ENCODE measurements around the gene NRCAM.

The NRCAM gene

DNA sequence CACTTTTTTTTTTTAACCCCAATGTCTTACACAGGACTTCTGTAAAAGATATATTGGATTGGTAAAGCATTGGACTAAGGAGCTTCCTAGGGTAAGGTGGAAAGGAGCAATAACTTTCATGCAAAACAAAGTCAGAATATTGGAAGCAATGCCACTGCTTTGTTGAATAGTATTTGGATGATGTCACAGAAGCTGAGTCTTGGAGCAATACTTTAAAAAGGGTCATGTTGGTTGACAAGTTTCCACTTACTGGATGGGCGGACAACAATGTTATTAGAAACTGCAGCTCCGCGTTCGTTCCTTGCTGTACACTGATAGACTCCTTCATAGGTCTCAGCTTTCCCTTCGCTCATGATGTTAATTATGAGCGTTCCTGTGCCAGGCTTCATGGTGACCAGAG, 224.2 kb downstream of the NRCAM start:
- H3K36me3 ChIP-seq (ENCODE audit: control insufficient read depth, insufficient read depth, low read length), result no peaks in the 10 kb centered on the region
- peaks cover 31% of the 10 kb centered on the region for H3K4me1 ChIP-seq (ENCODE audit: control insufficient read depth, insufficient read depth, low read length, poor library complexity, severe bottlenecking)
- no peaks in the 10 kb centered on the region for H3K9me3 ChIP-seq (ENCODE audit: control insufficient read depth, low read length)
- H3K27ac ChIP-seq (ENCODE audit: low read depth, low read length, severe bottlenecking), result no peak overlapping the region
- WGBS, 2 experiments (ENCODE audit: insufficient coverage in 2 of 2), result 95 to 97% methylated on average over 6 of the region's 6 CpGs
- H3K4me3 ChIP-seq (ENCODE audit: extremely low read depth, insufficient read depth, low read length, poor library complexity, severe bottlenecking), result no peak overlapping the region

DNA sequence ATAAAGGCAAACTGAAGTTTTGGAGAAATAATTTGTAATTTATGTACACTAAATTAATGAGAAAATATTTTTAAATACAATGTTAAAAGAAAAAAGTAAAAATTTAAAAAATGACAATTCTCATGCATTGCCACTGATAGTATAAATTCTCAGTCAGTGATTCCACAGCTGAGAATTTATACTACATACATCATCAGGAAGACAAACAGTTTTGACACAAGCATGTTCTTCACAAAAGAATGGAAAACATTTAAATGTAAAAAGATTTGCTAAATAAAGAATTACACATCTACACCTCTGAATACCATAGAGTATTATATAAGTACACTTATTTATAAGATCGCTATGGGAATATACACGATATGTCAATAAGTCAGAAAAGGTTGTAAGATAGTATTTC, 225.0 kb downstream of the NRCAM start:
- Histone ChIP-seq H3K9me3 (ENCODE audit: control insufficient read depth, low read length) (no peaks in the 10 kb centered on the region), H3K27ac (ENCODE audit: low read depth, low read length, severe bottlenecking) (no peak overlapping the region), H3K36me3 (ENCODE audit: control insufficient read depth, insufficient read depth, low read length) (no peaks in the 10 kb centered on the region), H3K4me3 (ENCODE audit: extremely low read depth, insufficient read depth, low read length, poor library complexity, severe bottlenecking) (no peak overlapping the region), H3K4me1 (ENCODE audit: control insufficient read depth, insufficient read depth, low read length, poor library complexity, severe bottlenecking) (peaks cover 24% of the 10 kb centered on the region)
- no CpG with 5 or more reads among the region's 2 CpGs for WGBS, 2 experiments (ENCODE audit: insufficient coverage in 2 of 2)

DNA sequence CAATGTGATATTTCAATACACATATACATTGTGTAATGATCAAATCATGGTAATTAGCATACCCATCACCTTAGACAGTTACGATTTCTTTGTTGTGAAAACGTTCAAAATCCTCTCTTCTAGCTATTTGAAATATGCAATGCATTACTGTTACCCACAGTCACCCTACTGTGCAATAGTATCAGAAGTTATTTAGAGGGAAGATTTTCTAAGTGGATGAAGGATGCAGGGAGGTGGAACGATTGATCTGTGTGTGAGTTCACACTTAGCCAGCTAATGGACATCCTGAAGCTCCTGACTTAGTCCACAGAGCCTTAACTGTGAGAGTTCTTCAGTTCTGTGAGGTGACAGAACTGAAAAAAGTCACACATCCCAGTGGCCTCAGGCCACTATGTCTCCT, 228.9 kb downstream of the NRCAM start:
- Histone ChIP-seq H3K4me3 (ENCODE audit: extremely low read depth, insufficient read depth, low read length, poor library complexity, severe bottlenecking) (no peak overlapping the region), H3K9me3 (ENCODE audit: control insufficient read depth, low read length) (no peaks in the 10 kb centered on the region), H3K27ac (ENCODE audit: low read depth, low read length, severe bottlenecking) (no peak overlapping the region), H3K4me1 (ENCODE audit: control insufficient read depth, insufficient read depth, low read length, poor library complexity, severe bottlenecking) (peaks cover 5% of the 10 kb centered on the region), H3K36me3 (ENCODE audit: control insufficient read depth, insufficient read depth, low read length) (no peaks in the 10 kb centered on the region)
- WGBS, 2 experiments (ENCODE audit: insufficient coverage in 2 of 2), result 100% methylated on average over 1 of the region's 3 CpGs; no CpG with 5 or more reads in 1 of the 2 experiments

DNA sequence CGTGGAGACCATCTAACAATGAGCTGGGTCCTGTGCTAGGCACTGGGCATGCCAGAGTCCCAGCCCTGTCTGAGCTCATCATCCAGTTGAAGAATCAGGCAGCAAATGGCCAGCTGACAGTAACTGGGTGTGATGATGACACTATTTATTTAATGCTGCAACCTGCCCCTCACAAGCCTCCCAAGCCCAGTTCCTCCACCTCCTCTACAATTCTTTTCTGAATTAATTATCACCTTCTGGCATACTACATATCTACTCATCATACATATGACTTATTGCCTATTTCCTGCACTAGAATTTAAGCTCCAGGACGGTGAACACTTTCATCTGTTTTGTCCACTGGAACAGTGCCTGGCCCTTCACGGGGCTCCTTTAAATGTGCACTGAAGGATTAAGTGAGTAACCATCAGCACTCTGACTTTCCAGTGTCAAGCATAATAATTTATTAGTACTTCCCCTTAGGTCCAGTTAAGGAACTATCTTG, 229.4 kb downstream of the NRCAM start:
- Histone ChIP-seq H3K27ac (ENCODE audit: low read depth, low read length, severe bottlenecking) (no peak overlapping the region), H3K9me3 (ENCODE audit: control insufficient read depth, low read length) (no peaks in the 10 kb centered on the region), H3K4me1 (ENCODE audit: control insufficient read depth, insufficient read depth, low read length, poor library complexity, severe bottlenecking) (peaks cover under 1% of the 10 kb centered on the region), H3K4me3 (ENCODE audit: extremely low read depth, insufficient read depth, low read length, poor library complexity, severe bottlenecking) (no peak overlapping the region), H3K36me3 (ENCODE audit: control insufficient read depth, insufficient read depth, low read length) (no peaks in the 10 kb centered on the region)
- WGBS, 2 experiments (ENCODE audit: insufficient coverage in 2 of 2), result 96 to 100% methylated on average over 2 to 3 of the region's 3 CpGs

DNA sequence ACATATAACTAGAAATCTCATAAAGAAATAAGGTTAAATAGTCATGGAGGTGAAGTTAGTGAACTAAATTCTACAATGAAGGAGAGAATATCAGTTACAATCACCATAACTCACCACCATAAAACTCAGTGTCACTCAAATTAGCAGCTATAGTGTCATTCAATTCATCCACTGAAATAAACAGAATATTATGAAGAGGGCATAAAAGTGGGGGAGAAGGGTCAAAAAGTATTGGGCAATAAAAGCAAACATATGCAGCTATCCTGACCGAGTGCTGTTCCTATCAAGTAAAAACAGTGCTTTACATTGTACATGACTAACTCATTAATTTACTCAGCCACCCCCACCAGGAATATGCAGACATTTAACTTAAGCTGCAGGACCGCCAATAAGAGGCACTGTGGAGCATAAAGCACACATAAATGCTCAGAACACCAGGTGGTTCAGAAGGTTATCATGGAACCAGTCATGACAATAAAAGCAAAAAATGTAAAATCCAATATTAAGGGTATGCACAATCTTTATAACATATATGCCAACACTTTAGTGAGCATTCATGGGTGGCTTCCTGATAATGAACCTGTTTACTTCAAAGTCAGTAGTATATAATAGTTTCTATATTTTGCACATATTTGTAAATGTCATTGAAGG, 230.6 kb downstream of the NRCAM start:
- no peak overlapping the region for H3K27ac ChIP-seq (ENCODE audit: low read depth, low read length, severe bottlenecking)
- WGBS, 2 experiments (ENCODE audit: insufficient coverage in 2 of 2), result 67% methylated on average over 1 of the region's 2 CpGs; no CpG with 5 or more reads in 1 of the 2 experiments
- H3K36me3 ChIP-seq (ENCODE audit: control insufficient read depth, insufficient read depth, low read length), result no peaks in the 10 kb centered on the region
- H3K4me3 ChIP-seq (ENCODE audit: extremely low read depth, insufficient read depth, low read length, poor library complexity, severe bottlenecking), result no peak overlapping the region
- no peaks in the 10 kb centered on the region for H3K4me1 ChIP-seq (ENCODE audit: control insufficient read depth, insufficient read depth, low read length, poor library complexity, severe bottlenecking)
- H3K9me3 ChIP-seq (ENCODE audit: control insufficient read depth, low read length), result no peaks in the 10 kb centered on the region

DNA sequence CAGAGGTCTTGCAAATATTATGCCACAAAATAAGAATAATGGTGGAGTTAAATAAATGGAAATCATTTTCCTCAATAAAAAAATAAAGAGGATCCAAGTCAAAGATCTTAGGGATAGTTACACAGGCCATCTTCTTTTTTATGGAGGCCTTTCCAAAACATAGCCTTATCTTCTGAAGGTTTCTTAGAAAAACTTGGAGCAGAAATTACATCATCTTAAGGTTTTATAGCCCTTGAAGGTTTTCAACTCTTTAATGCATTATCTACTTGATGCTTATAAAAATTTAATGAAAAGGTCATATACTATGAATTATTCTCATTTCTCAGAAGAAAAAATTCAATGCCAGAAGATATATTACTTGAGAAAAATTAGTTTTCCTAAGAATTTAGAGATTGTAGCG, 231.8 kb downstream of the NRCAM start:
- no peak overlapping the region for H3K4me3 ChIP-seq (ENCODE audit: extremely low read depth, insufficient read depth, low read length, poor library complexity, severe bottlenecking)
- no CpG with 5 or more reads among the region's 1 CpG for WGBS, 2 experiments (ENCODE audit: insufficient coverage in 2 of 2)
- no peaks in the 10 kb centered on the region for H3K9me3 ChIP-seq (ENCODE audit: control insufficient read depth, low read length)
- H3K27ac ChIP-seq (ENCODE audit: low read depth, low read length, severe bottlenecking), result no peak overlapping the region
- H3K4me1 ChIP-seq (ENCODE audit: control insufficient read depth, insufficient read depth, low read length, poor library complexity, severe bottlenecking), result no peaks in the 10 kb centered on the region
- H3K36me3 ChIP-seq (ENCODE audit: control insufficient read depth, insufficient read depth, low read length), result no peaks in the 10 kb centered on the region

DNA sequence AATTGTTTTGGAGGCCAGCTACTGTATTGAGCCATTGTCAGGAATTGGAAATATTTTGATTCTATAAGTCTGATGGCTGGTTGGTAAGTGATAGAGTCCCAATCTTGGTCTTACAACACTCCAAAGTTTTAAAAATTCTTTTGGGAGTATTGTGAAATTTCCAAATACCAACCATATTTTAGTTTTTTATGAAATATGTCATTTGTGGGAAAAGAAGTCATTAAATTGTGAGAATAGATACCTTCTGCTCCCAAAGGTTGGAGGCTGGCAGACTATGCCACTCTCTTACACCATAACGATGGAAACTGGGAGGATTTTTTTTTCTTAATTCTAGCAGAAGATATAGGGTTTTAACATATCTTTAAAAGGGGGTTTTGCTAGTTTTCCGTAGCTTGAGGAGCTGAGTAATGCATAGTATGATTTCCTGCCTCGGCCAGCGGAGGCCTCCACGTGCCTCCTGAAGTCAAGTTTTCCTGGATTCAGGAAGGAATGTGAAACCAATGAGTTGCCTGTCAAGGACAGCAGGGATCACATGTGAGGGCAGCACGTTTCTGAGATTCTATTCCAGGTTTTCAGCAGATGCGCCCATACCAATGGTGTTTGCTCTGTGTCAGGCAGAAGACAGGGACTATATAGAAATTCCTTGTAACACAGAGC, 233.9 kb downstream of the NRCAM start:
- Histone ChIP-seq H3K27ac (ENCODE audit: low read depth, low read length, severe bottlenecking) (no peak overlapping the region), H3K4me3 (ENCODE audit: extremely low read depth, insufficient read depth, low read length, poor library complexity, severe bottlenecking) (no peak overlapping the region), H3K4me1 (ENCODE audit: control insufficient read depth, insufficient read depth, low read length, poor library complexity, severe bottlenecking) (no peaks in the 10 kb centered on the region), H3K36me3 (ENCODE audit: control insufficient read depth, insufficient read depth, low read length) (no peaks in the 10 kb centered on the region), H3K9me3 (ENCODE audit: control insufficient read depth, low read length) (no peaks in the 10 kb centered on the region)
- 44 to 55% methylated on average over 6 of the region's 7 CpGs for WGBS, 2 experiments (ENCODE audit: insufficient coverage in 2 of 2)

DNA sequence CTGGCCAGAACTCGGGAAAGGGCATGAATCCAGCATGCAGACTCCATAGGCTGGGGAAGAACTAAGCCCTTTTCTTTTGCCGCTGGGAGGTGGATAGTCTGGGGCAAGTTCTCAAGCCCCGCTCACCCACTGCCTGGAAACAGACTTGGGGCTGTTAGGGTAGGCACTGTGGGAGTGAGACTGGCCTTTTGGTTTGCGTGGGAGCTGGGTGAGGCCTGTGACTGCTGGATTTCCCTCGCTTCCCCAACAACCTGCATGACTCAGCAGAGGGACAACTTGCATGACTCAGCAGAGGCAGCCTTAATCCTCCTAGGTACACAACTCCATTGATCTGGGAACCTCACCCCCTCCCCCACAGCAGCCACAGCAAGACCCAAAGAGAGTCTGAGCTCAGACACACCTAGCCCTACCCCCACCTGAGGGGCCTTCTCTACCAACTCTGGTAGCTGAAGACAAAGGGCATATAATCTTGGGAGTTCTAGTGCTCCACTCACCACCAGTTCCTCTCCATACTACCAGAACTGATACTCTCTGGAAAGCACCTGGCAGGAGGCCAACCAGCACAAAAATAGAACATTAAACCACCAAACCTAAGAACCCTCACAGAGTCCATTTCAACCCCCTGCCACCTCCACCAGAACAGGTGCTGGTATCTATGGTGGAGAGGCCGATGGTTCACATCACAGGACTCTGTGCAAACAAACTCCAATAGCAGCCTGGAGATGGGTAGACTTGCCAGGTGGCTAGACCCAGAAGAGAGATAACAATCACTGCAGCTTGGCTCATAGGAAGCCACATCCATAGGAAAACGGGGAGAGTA, 244.6 kb downstream of the NRCAM start:
- Histone ChIP-seq H3K4me3 (ENCODE audit: extremely low read depth, insufficient read depth, low read length, poor library complexity, severe bottlenecking) (no peak overlapping the region), H3K9me3 (ENCODE audit: control insufficient read depth, low read length) (peaks cover 12% of the 10 kb centered on the region), H3K36me3 (ENCODE audit: control insufficient read depth, insufficient read depth, low read length) (no peaks in the 10 kb centered on the region), H3K4me1 (ENCODE audit: control insufficient read depth, insufficient read depth, low read length, poor library complexity, severe bottlenecking) (no peaks in the 10 kb centered on the region), H3K27ac (ENCODE audit: low read depth, low read length, severe bottlenecking) (no peak overlapping the region)
- 92 to 100% methylated on average over 2 to 5 of the region's 7 CpGs for WGBS, 2 experiments (ENCODE audit: insufficient coverage in 2 of 2)

DNA sequence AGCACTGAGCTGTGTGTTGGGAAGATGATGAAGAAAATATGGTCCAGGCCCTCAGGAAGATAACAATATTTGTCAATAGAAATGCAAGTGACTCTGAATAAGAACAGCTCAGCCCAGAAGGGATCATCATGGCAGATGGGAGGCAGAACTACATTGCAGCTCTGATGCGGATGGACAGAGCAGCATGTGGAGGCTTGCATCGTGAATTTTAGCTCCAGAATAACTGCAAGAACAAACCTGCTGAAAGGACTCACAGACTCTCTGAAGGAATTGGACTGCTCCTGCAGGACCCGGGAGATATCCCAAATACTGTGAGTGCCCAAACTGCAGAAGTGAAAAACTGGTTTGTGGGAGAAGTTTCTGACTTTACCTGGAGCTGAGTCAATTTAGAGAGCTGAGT, 245.4 kb downstream of the NRCAM start:
- no peak overlapping the region for H3K4me3 ChIP-seq (ENCODE audit: extremely low read depth, insufficient read depth, low read length, poor library complexity, severe bottlenecking)
- peaks cover 12% of the 10 kb centered on the region for H3K9me3 ChIP-seq (ENCODE audit: control insufficient read depth, low read length)
- H3K27ac ChIP-seq (ENCODE audit: low read depth, low read length, severe bottlenecking), result no peak overlapping the region
- no peaks in the 10 kb centered on the region for H3K36me3 ChIP-seq (ENCODE audit: control insufficient read depth, insufficient read depth, low read length)
- H3K4me1 ChIP-seq (ENCODE audit: control insufficient read depth, insufficient read depth, low read length, poor library complexity, severe bottlenecking), result no peaks in the 10 kb centered on the region
- WGBS, 2 experiments (ENCODE audit: insufficient coverage in 2 of 2), result 96 to 100% methylated on average over 1 to 3 of the region's 3 CpGs

DNA sequence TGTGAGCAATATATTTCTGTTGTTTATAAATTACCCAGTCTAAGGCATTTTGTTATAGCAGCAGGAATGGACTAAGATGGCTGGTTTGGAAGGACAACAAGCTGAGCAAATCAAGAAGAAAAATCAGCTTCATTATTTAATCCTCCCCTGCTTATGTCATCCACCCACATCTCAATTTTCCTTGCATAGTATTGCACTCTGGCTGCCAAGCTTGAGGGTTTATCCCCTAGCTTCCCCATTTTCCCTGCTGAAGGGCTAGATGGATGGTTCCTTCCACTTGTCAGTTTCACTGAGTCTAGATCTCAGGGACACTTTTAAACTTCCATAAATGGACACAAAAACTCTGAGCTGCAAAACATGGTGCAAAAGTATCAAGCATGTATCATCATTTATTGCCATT, 250.9 kb downstream of the NRCAM start:
- no peaks in the 10 kb centered on the region for H3K4me1 ChIP-seq (ENCODE audit: control insufficient read depth, insufficient read depth, low read length, poor library complexity, severe bottlenecking)
- H3K9me3 ChIP-seq (ENCODE audit: control insufficient read depth, low read length), result no peaks in the 10 kb centered on the region
- H3K36me3 ChIP-seq (ENCODE audit: control insufficient read depth, insufficient read depth, low read length), result no peaks in the 10 kb centered on the region
- H3K27ac ChIP-seq (ENCODE audit: low read depth, low read length, severe bottlenecking), result no peak overlapping the region
- H3K4me3 ChIP-seq (ENCODE audit: extremely low read depth, insufficient read depth, low read length, poor library complexity, severe bottlenecking), result no peak overlapping the region
